A549 (cell line): ENCODE data around the gene TSPAN15. TPM values are rescaled to one million over a fixed set of nuclear protein-coding genes. Genes with fewer than 3 reads are reported as not detected.

ENCODE experiments used
- ATAC-seq, 2 experiments: fragments of 200-7000 bp in 1 of 2; fragments of >200 bp in 1 of 2; cut with Nextera tagmentation in 1 of 2; cut with Tn5 transposase in 1 of 2; 3 replicates each; pipeline versions ENCODE4 v1.8.0 to v1.9.1; 2018 to 2020; ENCODE audit warnings: mild to moderate bottlenecking in 1 of 2, moderate library complexity in 1 of 2
- CTCF ChIA-PET: fragments of 300-600 bp; sonication (Branson Sonifier 250); formaldehyde crosslinking; extraction: SDS; loops from one replicate; lab custom pipeline; 2021; ENCODE audit warnings: antibody characterized with exemption, inconsistent platforms; lab: Yijun Ruan, JAX
- POLR2A ChIA-PET: fragments of 350-600 bp; formaldehyde crosslinking; extraction: SDS; loops from one replicate; lab custom pipeline; 2021; ENCODE audit warnings: antibody characterized with exemption, inconsistent platforms; lab: Yijun Ruan, JAX
- DNase-seq, 2 experiments: peaks; one replicate each; pipeline versions ENCODE4 v3.0.0 to v3.0.0-alpha.2; 2011 to 2016; ENCODE audit warnings: low read depth in 1 of 2, low spot score in 1 of 2
- FAIRE-seq: peaks from 2 replicates; lab custom pipeline; 2011; peaks lifted over from hg19 to GRCh38; lab: Jason Lieb, UNC
- H3K27ac ChIP-seq, 2 experiments: fragments of >200 bp; sonication (Bioruptor Twin); formaldehyde crosslinking; 3 replicates each; pipeline ENCODE4 v1.5.1; 2016 to 2017
- H3K4me1 ChIP-seq: fragments of >200 bp; sonication (Bioruptor Twin); formaldehyde crosslinking; 3 replicates; pipeline ENCODE4 v1.6.1; 2016
- H3K4me2 ChIP-seq: fragments of >200 bp; sonication (Bioruptor Twin); formaldehyde crosslinking; 3 replicates; pipeline ENCODE4 v1.6.1; 2016
- H3K4me3 ChIP-seq: fragments of >200 bp; sonication (Bioruptor Twin); formaldehyde crosslinking; 3 replicates; pipeline ENCODE4 v1.5.1; 2016
- H3K9me3 ChIP-seq: fragments of >200 bp; sonication (Bioruptor Twin); formaldehyde crosslinking; 3 replicates; pipeline ENCODE4 v1.6.1; 2016
- CBX2 ChIP-seq: fragments of 200-600 bp; sonication (generic); IDR thresholded peaks from 2 replicates; pipeline ENCODE4 v1.6.1; 2016; ENCODE audit warnings: low read depth, mild to moderate bottlenecking, borderline replicate concordance
- CBX8 ChIP-seq: fragments of 200-600 bp; sonication (generic); IDR thresholded peaks from 2 replicates; pipeline ENCODE4 v1.6.1; 2016
- CHD2 ChIP-seq: fragments of 150-350 bp; IDR thresholded peaks from 2 replicates; pipeline ENCODE4 v1.6.1; 2014; ENCODE audit warnings: low read length; ENCODE audit not compliant: partially characterized antibody
- CHD4 ChIP-seq: fragments of 200-600 bp; sonication (generic); IDR thresholded peaks from 2 replicates; pipeline ENCODE4 v1.6.1; 2016; ENCODE audit warnings: antibody characterized with exemption, mild to moderate bottlenecking, borderline replicate concordance
- EHF ChIP-seq: fragments of 250-450 bp; sonication (Bioruptor Pico); IDR thresholded peaks from 2 replicates; pipeline ENCODE4 v1.5.0; 2020; ENCODE audit warnings: mild to moderate bottlenecking
- ELK1 ChIP-seq: fragments of 150-350 bp; IDR thresholded peaks from 2 replicates; pipeline ENCODE4 v1.6.1; 2014; ENCODE audit warnings: low read depth, mild to moderate bottlenecking, low read length
- FOXS1 ChIP-seq: fragments of 250-450 bp; sonication (Bioruptor Pico); IDR thresholded peaks from 2 replicates; pipeline ENCODE4 v1.5.0; 2020; ENCODE audit warnings: mild to moderate bottlenecking, moderate library complexity
- GATA3 ChIP-seq: IDR thresholded peaks from 2 replicates; pipeline ENCODE4 v1.6.1; 2012; ENCODE audit warnings: borderline replicate concordance
- HEYL ChIP-seq: fragments of 250-450 bp; sonication (Bioruptor Pico); IDR thresholded peaks from 2 replicates; pipeline ENCODE4 v1.8.0; 2021; ENCODE audit warnings: mild to moderate bottlenecking, moderate library complexity
- HOXA7 ChIP-seq: fragments of 250-450 bp; sonication (Bioruptor Pico); IDR thresholded peaks from 2 replicates; pipeline ENCODE4 v1.5.0; 2020; ENCODE audit warnings: mild to moderate bottlenecking, moderate library complexity
- JUNB ChIP-seq: fragments of >200 bp; sonication (Bioruptor Twin); formaldehyde crosslinking; IDR thresholded peaks from 2 replicates; pipeline ENCODE4 v1.6.1; 2016
- KDM1A ChIP-seq: fragments of 200-600 bp; sonication (generic); IDR thresholded peaks from 2 replicates; pipeline ENCODE4 v1.6.1; 2016; ENCODE audit warnings: low read depth, mild to moderate bottlenecking
- MAFK ChIP-seq: fragments of 450-650 bp; IDR thresholded peaks from 2 replicates; pipeline ENCODE4 v1.6.1; 2014; ENCODE audit not compliant: partially characterized antibody
- MAX ChIP-seq: IDR thresholded peaks from 2 replicates; pipeline ENCODE4 v1.6.1; 2012
- NFE2L2 ChIP-seq: fragments of 150-350 bp; conservative IDR thresholded peaks from 2 replicates; pipeline ENCODE4 v1.6.1; 2014; ENCODE audit warnings: low read length
- NPAS2 ChIP-seq: fragments of 250-450 bp; sonication (Bioruptor Pico); IDR thresholded peaks from 2 replicates; pipeline ENCODE4 v1.8.0; 2022; ENCODE audit warnings: mild to moderate bottlenecking, moderate library complexity, borderline replicate concordance
- NR3C1 ChIP-seq: fragments of >200 bp; sonication (Bioruptor Twin); formaldehyde crosslinking; IDR thresholded peaks from 3 replicates; pipeline ENCODE4 v1.6.1; 2017
- PHF8 ChIP-seq: fragments of 200-600 bp; sonication (generic); IDR thresholded peaks from 2 replicates; pipeline ENCODE4 v1.6.1; 2016; ENCODE audit warnings: low read depth, mild to moderate bottlenecking, antibody characterized with exemption, moderate library complexity, borderline replicate concordance
- RAD21 ChIP-seq, 2 experiments: fragments of >200 bp in 1 of 2; sonication (Bioruptor Twin) in 1 of 2; formaldehyde crosslinking in 1 of 2; IDR thresholded peaks in 1 of 2; conservative IDR thresholded peaks in 1 of 2; 2 replicates in 1 of 2; 3 replicates in 1 of 2; pipeline ENCODE4 v1.6.1; 2012 to 2018; ENCODE audit warnings: inconsistent platforms in 1 of 2
- RCOR1 ChIP-seq: fragments of 150-350 bp; IDR thresholded peaks from 2 replicates; pipeline ENCODE4 v1.6.1; 2014; ENCODE audit warnings: antibody characterized with exemption, low read length, low read depth
- RFX5 ChIP-seq: fragments of 450-650 bp; IDR thresholded peaks from 2 replicates; pipeline ENCODE4 v1.7.1; 2014; ENCODE audit warnings: antibody characterized with exemption, mild to moderate bottlenecking, moderate library complexity
- SMC3 ChIP-seq: fragments of >200 bp; sonication (Bioruptor Twin); formaldehyde crosslinking; IDR thresholded peaks from 3 replicates; pipeline ENCODE4 v1.6.1; 2018; ENCODE audit warnings: inconsistent platforms
- SREBF2 ChIP-seq: fragments of 450-650 bp; IDR thresholded peaks from 2 replicates; pipeline ENCODE4 v1.6.1; 2014; ENCODE audit warnings: mild to moderate bottlenecking, moderate library complexity
- TFCP2L1 ChIP-seq: fragments of 250-450 bp; sonication (Bioruptor Pico); IDR thresholded peaks from 2 replicates; pipeline ENCODE4 v1.5.0; 2021; ENCODE audit warnings: mild to moderate bottlenecking
- ZNF302 ChIP-seq: fragments of 250-450 bp; sonication (Bioruptor Pico); IDR thresholded peaks from 2 replicates; pipeline ENCODE4 v1.9.0; 2021; ENCODE audit warnings: inconsistent platforms, mild to moderate bottlenecking, moderate library complexity
- ZSCAN20 ChIP-seq: fragments of 250-450 bp; sonication (Bioruptor Pico); IDR thresholded peaks from 2 replicates; pipeline ENCODE4 v1.8.0; 2022; ENCODE audit warnings: mild to moderate bottlenecking, moderate library complexity
- whole genome bisulfite sequencing: methylation state at CpG from one replicate; pipeline ENCODE4 v1.1.6; 2017; ENCODE audit errors: missing lambda C conversion rate; 5-methylcytosine and 5-hydroxymethylcytosine counted together
- polyA plus RNA-seq, 4 experiments: library from polyadenylated mRNA; depleted of rRNA in 3 of 4; stranded (reverse); fragments of >200 nt; fragmentation: RNase III in 1 of 4; extraction: RNeasy Plus Mini Kit Qiagen cat#74134 plus additional on column Dnase treatment in 1 of 4; gene quantifications; 2 replicates in 3 of 4; 3 replicates in 1 of 4; pipeline ENCODE4 v1.2.3, GENCODE V29; 2011 to 2017
- TF ChIP-seq, protein P1 (sequence below): fragments of >200 bp; sonication (Bioruptor Twin); formaldehyde crosslinking; IDR thresholded peaks from 2 replicates; pipeline ENCODE4 v1.6.1; 2016

Gene TSPAN15
- polyA plus RNA-seq, 2 of the 4 experiments (the other 2 are of a cell fraction) = 49.3 to 89.6 TPM

DNA sequence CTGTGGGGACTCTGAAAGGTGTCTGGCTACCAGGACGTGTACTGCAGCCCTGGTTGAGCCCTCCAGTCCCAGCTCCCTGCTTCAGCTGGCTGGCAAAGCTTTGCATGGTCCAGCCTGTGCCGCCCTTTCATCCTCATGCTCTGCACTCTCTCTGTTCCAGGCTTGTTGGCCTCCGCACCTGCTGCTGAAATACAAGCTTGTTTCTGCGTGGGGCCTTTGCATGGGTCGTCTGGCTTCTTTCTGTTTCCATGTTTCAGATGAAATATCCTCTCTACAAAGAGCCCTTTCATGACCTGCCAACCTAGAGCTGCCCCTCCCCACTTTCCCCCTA is 45.9 kb downstream of the TSPAN15 start:
- CTCF ChIA-PET = interaction anchor here (0.8 to 3.9 kb wide), 8 partner anchors 10 to 239 kb away, joined by 3 to 24 read pairs (median 5); no protein-coding TSS in a partner anchor
- Histone ChIP-seq H3K4me2 (no peak overlapping the region), H3K4me3 (no peak overlapping the region), H3K9me3 (no peaks in the 10 kb centered on the region), H3K27ac (no peak overlapping the region), H3K4me1 (peaks cover 8% of the 10 kb centered on the region)
- no peak for FAIRE-seq
- DNase-seq = no peak
- POLR2A ChIA-PET = no interaction called here
- 91% methylated on average over 5 of the region's 5 CpGs for WGBS
- ATAC-seq = no peak
- TF ChIP-seq, protein P1, sequence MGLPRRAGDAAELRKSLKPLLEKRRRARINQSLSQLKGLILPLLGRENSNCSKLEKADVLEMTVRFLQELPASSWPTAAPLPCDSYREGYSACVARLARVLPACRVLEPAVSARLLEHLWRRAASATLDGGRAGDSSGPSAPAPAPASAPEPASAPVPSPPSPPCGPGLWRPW = no peak
- no peak for TF ChIP-seq NFE2L2
- no peak for TF ChIP-seq CBX8
- no peak for TF ChIP-seq FOXS1
- TF ChIP-seq EHF (CRISPR knock-in tag) = no peak
- TF ChIP-seq HOXA7 (CRISPR knock-in tag) = no peak
- no peak for TF ChIP-seq JUNB
- TF ChIP-seq CBX2 = no peak
- no peak for TF ChIP-seq SREBF2
- TF ChIP-seq GATA3 = no peak
- TF ChIP-seq ELK1 = no peak
- TF ChIP-seq MAX = no peak
- TF ChIP-seq ZNF302 (CRISPR knock-in tag) = no peak
- TF ChIP-seq NR3C1 = no peak
- no peak for TF ChIP-seq RCOR1
- TF ChIP-seq RAD21 (conservative IDR thresholded peaks at IDR 0.05 in 1 of 2, IDR thresholded peaks at IDR 0.05 in 1 of 2) = no peak
- no peak for TF ChIP-seq MAFK
- TF ChIP-seq RFX5 = no peak
- no peak for TF ChIP-seq HEYL (CRISPR knock-in tag)

GRCh38 chr10:69497611-69498390 is 46.5 kb downstream of the TSPAN15 start:
- Histone ChIP-seq H3K4me1 (peaks cover 8% of the 10 kb centered on the region), H3K4me3 (no peak overlapping the region), H3K9me3 (no peaks in the 10 kb centered on the region), H3K4me2 (no peak overlapping the region), H3K27ac (no peak overlapping the region)
- TF ChIP-seq KDM1A (no peak), CHD2 (no peak), NR3C1 (no peak), ELK1 (no peak), SREBF2 (no peak), NPAS2 (no peak), MAX (no peak), SMC3 (no peak), CBX2 (no peak), ZNF302 (CRISPR knock-in tag) (no peak), PHF8 (no peak), EHF (CRISPR knock-in tag) (no peak), ZSCAN20 (no peak), TFCP2L1 (CRISPR knock-in tag) (no peak), CHD4 (no peak)
- POLR2A ChIA-PET = no interaction called here
- FAIRE-seq (no peak), ATAC-seq (no peak), DNase-seq (no peak)
- CTCF ChIA-PET = interaction anchor here (0.7 to 3.9 kb wide), 11 partner anchors 10 to 239 kb away, joined by 3 to 24 read pairs (median 5); no protein-coding TSS in a partner anchor
- 89% methylated on average over 11 of the region's 11 CpGs for WGBS
